Activated B cell treated with CpG ODN at 0.5 μM for 24 hours (primary cell): ENCODE data around the gene KCTD1. TPM values are rescaled to one million over a fixed set of nuclear protein-coding genes. Genes with fewer than 3 reads are reported as not detected.

Experiments
- ATAC-seq: fragments of 200-7000 bp; cut with Tn5 transposase; one replicate; pipeline ENCODE4 v1.10.0; 2021; ENCODE audit warnings: low read depth, mild to moderate bottlenecking, moderate library complexity
- CTCF ChIA-PET: fragments of 350-600 bp; sonication (Branson Sonifier 250); formaldehyde crosslinking; loops from one replicate; lab custom pipeline; 2021; ENCODE audit warnings: antibody characterized with exemption; lab: Charles Lee
- POLR2A ChIA-PET: fragments of 350-600 bp; sonication (Branson Sonifier 250); formaldehyde crosslinking; loops from one replicate; lab custom pipeline; 2021; ENCODE audit warnings: antibody characterized with exemption; lab: Charles Lee
- DNase-seq: peaks from one replicate; pipeline ENCODE4 v3.0.0; 2022
- H3K27ac Mint-ChIP-seq: one replicate; pipeline ENCODE4 v1.8.0; 2020; ENCODE audit warnings: mixed read lengths
- H3K27me3 Mint-ChIP-seq: one replicate; pipeline ENCODE4 v1.8.0; 2021; ENCODE audit warnings: mixed read lengths
- H3K36me3 Mint-ChIP-seq: one replicate; pipeline ENCODE4 v1.8.0; 2021; ENCODE audit warnings: low read depth, mixed read lengths
- H3K4me1 Mint-ChIP-seq: one replicate; pipeline ENCODE4 v1.8.0; 2021; ENCODE audit warnings: mixed read lengths
- H3K4me3 Mint-ChIP-seq: one replicate; pipeline ENCODE4 v1.8.0; 2020; ENCODE audit warnings: mild to moderate bottlenecking, mixed read lengths
- H3K9me3 Mint-ChIP-seq: one replicate; pipeline ENCODE4 v1.8.0; 2020; ENCODE audit warnings: mixed read lengths
- intact Hi-C: fragments of 100-400 bp; cut with micrococcal nuclease; formaldehyde crosslinking; loops from one replicate; pipeline ENCODE4 v1.15.1; 2024
- total RNA-seq: library from RNA; stranded (reverse); gene quantifications from 2 replicates; pipeline ENCODE4 v1.2.3, GENCODE V29; 2022
- TF ChIP-seq, protein P1 (sequence below): fragments of 200-600 bp; IDR thresholded peaks from one replicate; pipeline ENCODE4 v1.8.0; 2022; ENCODE audit warnings: antibody characterized with exemption, mild to moderate bottlenecking

KCTD1 gene
- total RNA-seq, 1 donor from 2014 or later, result 4.9 TPM

DNA sequence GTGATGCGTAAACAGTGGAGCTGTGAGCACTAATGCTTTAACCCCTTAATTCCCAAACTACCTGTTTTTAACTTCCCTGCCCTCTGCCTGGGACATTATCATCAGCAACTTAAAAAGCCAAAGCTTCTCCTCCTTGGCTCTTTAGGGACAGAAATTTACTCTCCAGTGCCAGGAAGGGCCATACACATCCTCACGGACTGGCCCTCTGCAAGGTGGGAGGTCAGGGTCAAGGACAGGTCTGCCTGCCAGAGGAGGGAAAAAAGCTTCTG is 21.5 kb downstream of the KCTD1 start:
- POLR2A ChIA-PET, result no interaction called here
- Mint-ChIP-seq H3K27me3 (no peaks in the 10 kb centered on the region), H3K9me3 (no peaks in the 10 kb centered on the region), H3K4me1 (no peaks in the 10 kb centered on the region), H3K27ac (no peak overlapping the region), H3K4me3 (no peak overlapping the region), H3K36me3 (no peaks in the 10 kb centered on the region)
- intact Hi-C loops, result no loop called here
- CTCF ChIA-PET, result no interaction called here
- DNase-seq (no peak), ATAC-seq (no peak)
- TF ChIP-seq, protein P1, sequence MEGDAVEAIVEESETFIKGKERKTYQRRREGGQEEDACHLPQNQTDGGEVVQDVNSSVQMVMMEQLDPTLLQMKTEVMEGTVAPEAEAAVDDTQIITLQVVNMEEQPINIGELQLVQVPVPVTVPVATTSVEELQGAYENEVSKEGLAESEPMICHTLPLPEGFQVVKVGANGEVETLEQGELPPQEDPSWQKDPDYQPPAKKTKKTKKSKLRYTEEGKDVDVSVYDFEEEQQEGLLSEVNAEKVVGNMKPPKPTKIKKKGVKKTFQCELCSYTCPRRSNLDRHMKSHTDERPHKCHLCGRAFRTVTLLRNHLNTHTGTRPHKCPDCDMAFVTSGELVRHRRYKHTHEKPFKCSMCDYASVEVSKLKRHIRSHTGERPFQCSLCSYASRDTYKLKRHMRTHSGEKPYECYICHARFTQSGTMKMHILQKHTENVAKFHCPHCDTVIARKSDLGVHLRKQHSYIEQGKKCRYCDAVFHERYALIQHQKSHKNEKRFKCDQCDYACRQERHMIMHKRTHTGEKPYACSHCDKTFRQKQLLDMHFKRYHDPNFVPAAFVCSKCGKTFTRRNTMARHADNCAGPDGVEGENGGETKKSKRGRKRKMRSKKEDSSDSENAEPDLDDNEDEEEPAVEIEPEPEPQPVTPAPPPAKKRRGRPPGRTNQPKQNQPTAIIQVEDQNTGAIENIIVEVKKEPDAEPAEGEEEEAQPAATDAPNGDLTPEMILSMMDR, result no peak

DNA sequence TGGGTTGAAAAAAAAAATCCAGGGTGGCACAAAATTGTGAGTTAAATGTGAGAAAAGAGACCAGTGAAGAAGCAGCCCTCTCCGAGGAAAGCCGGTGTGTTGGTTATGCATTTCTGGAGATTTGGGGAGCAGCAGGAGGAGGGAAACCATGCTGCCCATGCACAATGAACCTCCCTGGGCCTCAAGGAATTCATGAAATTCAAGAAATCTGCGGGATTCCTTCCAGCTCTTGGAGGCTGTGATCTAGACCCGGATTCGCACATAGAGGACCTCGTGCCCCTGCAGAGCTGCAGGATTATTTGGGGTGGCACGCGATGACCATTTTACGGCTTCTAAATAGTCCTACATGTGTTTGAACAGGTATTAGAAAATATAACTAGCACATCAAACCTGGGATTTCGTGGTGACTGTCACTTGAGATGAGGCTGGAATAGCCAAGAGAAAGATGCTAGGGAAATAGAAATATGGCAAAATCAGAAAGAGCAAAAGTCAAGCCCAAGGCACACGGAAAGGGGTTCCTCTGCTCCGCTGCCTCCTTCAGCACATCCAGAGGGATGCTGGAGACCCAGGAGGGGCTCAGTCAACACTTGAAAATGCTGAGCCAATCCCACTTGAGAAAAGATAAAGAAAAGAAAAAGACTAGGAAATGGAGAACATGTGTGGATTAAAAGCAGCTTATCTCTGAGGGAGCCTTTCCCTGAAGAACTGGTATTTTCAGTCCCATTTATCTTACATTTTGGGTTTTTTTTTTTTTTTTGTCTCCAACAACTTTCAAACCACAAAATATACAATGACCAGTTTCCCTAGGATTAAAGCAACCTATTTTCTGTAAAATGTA is 22.0 kb downstream of the KCTD1 start:
- ATAC-seq, result no peak
- TF ChIP-seq, protein P1, result no peak
- no peak for DNase-seq
- H3K9me3 Mint-ChIP-seq, result no peaks in the 10 kb centered on the region
- intact Hi-C loops, result no loop called here
- ChIA-PET CTCF (no interaction called here), POLR2A (no interaction called here)
- H3K4me3 Mint-ChIP-seq, result no peak overlapping the region
- H3K27me3 Mint-ChIP-seq, result no peaks in the 10 kb centered on the region
- no peaks in the 10 kb centered on the region for H3K36me3 Mint-ChIP-seq
- H3K4me1 Mint-ChIP-seq, result no peaks in the 10 kb centered on the region
- H3K27ac Mint-ChIP-seq, result no peak overlapping the region

DNA sequence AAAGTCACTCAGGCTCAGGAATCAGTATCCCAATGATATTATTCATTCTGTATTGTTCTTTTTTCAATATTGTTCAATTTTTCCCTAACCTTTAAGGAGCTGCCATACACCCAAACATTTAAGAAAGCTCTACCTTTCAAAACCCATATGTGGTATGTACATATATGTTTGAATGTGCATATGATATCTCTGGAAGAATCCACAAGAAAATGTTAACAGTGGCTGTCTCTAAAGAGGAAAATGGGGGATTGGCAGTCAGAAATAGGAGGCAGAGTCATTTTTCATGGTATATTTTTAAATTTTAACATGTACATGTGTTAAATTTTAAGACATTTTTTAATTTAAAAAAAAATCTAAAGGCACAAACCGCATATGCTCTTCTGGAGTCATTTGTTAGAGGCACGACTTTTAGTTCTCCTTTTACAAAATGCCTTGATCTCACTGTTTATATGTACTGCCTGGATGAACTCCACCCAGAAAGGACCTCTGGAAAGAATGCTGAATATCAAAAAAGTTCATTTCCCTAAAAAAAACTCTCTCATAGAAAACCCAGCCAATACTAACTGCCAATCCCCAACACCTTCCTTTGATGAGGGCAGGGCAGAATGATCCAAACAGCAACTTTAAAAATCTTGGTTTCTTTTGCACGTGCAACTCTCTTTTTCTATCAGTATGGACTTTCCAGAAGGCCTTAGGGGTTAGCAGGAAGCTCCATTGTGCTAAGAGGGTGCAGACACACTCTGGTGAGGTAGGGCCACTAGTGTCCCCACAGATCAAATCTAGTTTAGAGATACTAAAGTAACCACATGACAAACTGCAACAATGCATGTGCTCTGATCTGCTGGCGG is 23.6 kb downstream of the KCTD1 start:
- no peak overlapping the region for H3K27ac Mint-ChIP-seq
- POLR2A ChIA-PET, result no interaction called here

DNA sequence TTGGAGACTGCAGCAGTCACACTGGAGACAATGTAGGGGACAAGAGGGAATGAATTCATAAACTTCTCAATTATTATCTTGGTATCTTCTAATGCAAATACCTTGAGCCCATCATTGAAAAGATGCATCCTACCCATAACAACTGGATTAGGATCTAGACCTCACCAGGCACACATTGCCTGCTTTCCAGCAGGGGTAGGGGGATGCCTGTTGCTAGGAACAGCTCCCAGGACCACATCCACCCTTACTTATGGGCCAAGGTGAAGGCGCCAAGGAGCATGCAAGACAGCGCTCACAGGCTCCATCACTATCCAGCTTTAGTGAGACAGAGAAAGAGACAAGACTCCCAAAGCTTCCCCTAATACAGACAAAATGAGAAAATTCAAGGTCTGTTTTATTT is 24.4 kb downstream of the KCTD1 start:
- CTCF ChIA-PET, result no interaction called here
- no peaks in the 10 kb centered on the region for H3K9me3 Mint-ChIP-seq
- ATAC-seq, result no peak

More for the DNA sequence above, 23.6 kb downstream of the KCTD1 start:
- ATAC-seq (no peak), DNase-seq (no peak)
- intact Hi-C loops, result no loop called here
- H3K9me3 Mint-ChIP-seq, result no peaks in the 10 kb centered on the region
- no peak overlapping the region for H3K4me3 Mint-ChIP-seq
- CTCF ChIA-PET, result no interaction called here
- TF ChIP-seq, protein P1, result no peak
- H3K4me1 Mint-ChIP-seq, result no peaks in the 10 kb centered on the region
- H3K27me3 Mint-ChIP-seq, result no peaks in the 10 kb centered on the region
- no peaks in the 10 kb centered on the region for H3K36me3 Mint-ChIP-seq

DNA sequence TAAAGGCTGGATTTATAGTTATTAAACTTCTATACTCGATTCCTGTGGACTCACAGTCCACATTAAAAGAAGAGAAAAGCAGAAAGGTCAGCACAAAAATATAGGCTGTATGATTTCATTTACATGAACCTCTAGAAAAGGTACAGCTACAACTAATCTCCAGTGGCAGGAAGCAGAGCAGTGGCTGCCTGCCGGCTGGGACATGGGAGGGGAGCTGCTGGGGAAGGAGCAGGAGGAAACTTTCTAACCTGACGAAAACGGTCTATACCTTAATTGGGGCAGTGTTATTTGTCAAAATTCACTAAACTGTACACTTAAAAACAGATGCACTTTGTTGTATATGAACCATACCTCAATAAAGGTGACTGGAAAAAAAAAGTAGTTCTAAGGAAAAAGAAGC is 26.7 kb downstream of the KCTD1 start:
- CTCF ChIA-PET, result no interaction called here
- Mint-ChIP-seq H3K36me3 (no peaks in the 10 kb centered on the region), H3K4me1 (peaks cover 5% of the 10 kb centered on the region), H3K4me3 (no peak overlapping the region), H3K9me3 (no peaks in the 10 kb centered on the region), H3K27ac (no peak overlapping the region), H3K27me3 (no peaks in the 10 kb centered on the region)
- ATAC-seq (no peak), DNase-seq (no peak)
- TF ChIP-seq, protein P1, result no peak
- intact Hi-C loops, result no loop called here
- POLR2A ChIA-PET, result no interaction called here

More for the DNA sequence above, 24.4 kb downstream of the KCTD1 start:
- no peaks in the 10 kb centered on the region for H3K36me3 Mint-ChIP-seq
- DNase-seq, result no peak
- intact Hi-C loops, result no loop called here
- H3K4me1 Mint-ChIP-seq, result peaks cover 5% of the 10 kb centered on the region
- POLR2A ChIA-PET, result no interaction called here
- no peaks in the 10 kb centered on the region for H3K27me3 Mint-ChIP-seq
- H3K4me3 Mint-ChIP-seq, result no peak overlapping the region
- H3K27ac Mint-ChIP-seq, result no peak overlapping the region
- TF ChIP-seq, protein P1, result no peak
